Effector memory CD4-positive, alpha-beta T cell (primary cell): ENCODE data around the gene RPS28.
"Not testable (repeated sequence)": the region's sequence is repeated elsewhere in the genome, so short reads cannot be mapped to it uniquely, and the experiment has no call there.

Experiments
- DNase-seq, 3 donors: peaks; one replicate each; pipeline ENCODE4 v3.0.0-alpha.2; 2020
- H3K27ac ChIP-seq: 2 replicates; pipeline ENCODE4 v1.7.0; 2013; ENCODE audit warnings: mild to moderate bottlenecking, low read length, moderate library complexity; ENCODE audit not compliant: insufficient read depth, poor library complexity, severe bottlenecking
- H3K27me3 ChIP-seq: replicated peaks from 2 replicates; pipeline ENCODE4 v1.7.0; 2013; ENCODE audit warnings: mild to moderate bottlenecking, low read length; ENCODE audit not compliant: insufficient read depth, control insufficient read depth, poor library complexity, severe bottlenecking
- H3K36me3 ChIP-seq: 2 replicates; pipeline ENCODE4 v1.7.0; 2013; ENCODE audit warnings: mild to moderate bottlenecking, low read length, moderate library complexity; ENCODE audit not compliant: control insufficient read depth, insufficient read depth
- H3K4me1 ChIP-seq: 2 replicates; pipeline ENCODE4 v1.7.0; 2013; ENCODE audit warnings: low read length, mild to moderate bottlenecking; ENCODE audit not compliant: control insufficient read depth, insufficient read depth, poor library complexity, severe bottlenecking
- H3K4me3 ChIP-seq: 2 replicates; pipeline ENCODE4 v1.7.0; 2013; ENCODE audit warnings: low read length, low read depth, mild to moderate bottlenecking; ENCODE audit not compliant: insufficient read depth, poor library complexity, severe bottlenecking
- H3K9me3 ChIP-seq: 2 replicates; pipeline ENCODE4 v1.7.0; 2013; ENCODE audit warnings: mild to moderate bottlenecking, low read length, moderate library complexity; ENCODE audit not compliant: control insufficient read depth

Gene RPS28

GRCh38 chr19:8333767-8334457 is 12.6 kb downstream of the RPS28 start:
- Histone ChIP-seq H3K27ac (no peak overlapping the region), H3K9me3 (no peaks in the 10 kb centered on the region), H3K4me1 (no peaks in the 10 kb centered on the region), H3K27me3 (peaks cover 11% of the 10 kb centered on the region), H3K4me3 (no peak overlapping the region), H3K36me3 (no peaks in the 10 kb centered on the region)
- no peak for DNase-seq

- Histone ChIP-seq H3K9me3 (no peaks in the 10 kb centered on the region), H3K27ac (no peak overlapping the region), H3K4me3 (no peak overlapping the region), H3K4me1 (no peaks in the 10 kb centered on the region), H3K27me3 (peaks cover 11% of the 10 kb centered on the region), H3K36me3 (no peaks in the 10 kb centered on the region)
- no peak for DNase-seq
Measured at GRCh38 chr19:8334458-8335342, 13.4 kb downstream of the RPS28 start.

GRCh38 chr19:8335343-8336071 is 14.2 kb downstream of the RPS28 start:
- Histone ChIP-seq H3K4me1 (no peaks in the 10 kb centered on the region), H3K4me3 (no peak overlapping the region), H3K27me3 (peaks cover 11% of the 10 kb centered on the region), H3K9me3 (no peaks in the 10 kb centered on the region), H3K27ac (no peak overlapping the region), H3K36me3 (no peaks in the 10 kb centered on the region)
- DNase-seq, result no peak

- Histone ChIP-seq H3K27me3 (peaks cover 11% of the 10 kb centered on the region), H3K27ac (no peak overlapping the region)
Measured at GRCh38 chr19:8336072-8336569, 14.8 kb downstream of the RPS28 start.

GRCh38 chr19:8336660-8337059 is 15.4 kb downstream of the RPS28 start:
- no peak overlapping the region for H3K4me3 ChIP-seq
- H3K36me3 ChIP-seq, result no peaks in the 10 kb centered on the region
- no peaks in the 10 kb centered on the region for H3K4me1 ChIP-seq
- no peaks in the 10 kb centered on the region for H3K9me3 ChIP-seq
- no peak overlapping the region for H3K27ac ChIP-seq
- H3K27me3 ChIP-seq, result peaks cover 11% of the 10 kb centered on the region
- DNase-seq, result no peak

More at GRCh38 chr19:8336072-8336569, 14.8 kb downstream of the RPS28 start:
- Histone ChIP-seq H3K9me3 (no peaks in the 10 kb centered on the region), H3K4me1 (no peaks in the 10 kb centered on the region), H3K36me3 (no peaks in the 10 kb centered on the region), H3K4me3 (no peak overlapping the region)
- no peak for DNase-seq

- H3K4me3 ChIP-seq, result no peak overlapping the region
- DNase-seq, result no peak
- no peaks in the 10 kb centered on the region for H3K9me3 ChIP-seq
- no peak overlapping the region for H3K27ac ChIP-seq
- peaks cover 2% of the 10 kb centered on the region for H3K4me1 ChIP-seq
- peaks cover 11% of the 10 kb centered on the region for H3K27me3 ChIP-seq
- H3K36me3 ChIP-seq, result no peaks in the 10 kb centered on the region
Measured at GRCh38 chr19:8337728-8338127, 16.4 kb downstream of the RPS28 start.

GRCh38 chr19:8338835-8339234 is 17.5 kb downstream of the RPS28 start:
- Histone ChIP-seq H3K27me3 (peaks cover 7% of the 10 kb centered on the region), H3K36me3 (no peaks in the 10 kb centered on the region), H3K27ac (no peak overlapping the region), H3K4me1 (peaks cover 9% of the 10 kb centered on the region), H3K9me3 (no peaks in the 10 kb centered on the region), H3K4me3 (no peak overlapping the region)
- DNase-seq, result no peak

GRCh38 chr19:8340341-8341096 is 19.2 kb downstream of the RPS28 start:
- Histone ChIP-seq H3K27me3 (peaks cover 7% of the 10 kb centered on the region), H3K9me3 (no peaks in the 10 kb centered on the region)
- no peak for DNase-seq

GRCh38 chr19:8341504-8341903 is 20.2 kb downstream of the RPS28 start:
- H3K27me3 ChIP-seq, DNase-seq: not testable (repeated sequence)

More at GRCh38 chr19:8340341-8341096, 19.2 kb downstream of the RPS28 start:
- no peak overlapping the region for H3K27ac ChIP-seq
- H3K4me3 ChIP-seq, result no peak overlapping the region
- no peaks in the 10 kb centered on the region for H3K36me3 ChIP-seq
- peaks cover 9% of the 10 kb centered on the region for H3K4me1 ChIP-seq

More at GRCh38 chr19:8341504-8341903, 20.2 kb downstream of the RPS28 start:
- not testable (repeated sequence) for H3K4me1 ChIP-seq, H3K9me3 ChIP-seq, H3K27ac ChIP-seq, H3K4me3 ChIP-seq, H3K36me3 ChIP-seq
